Measurements from ENCODE around the gene NAV2. TPM values are rescaled to one million over a fixed set of nuclear protein-coding genes. Genes with fewer than 3 reads are reported as not detected.

Gene NAV2
- polyA plus RNA-seq, 3 donors, result not detected

- H3K4me1 Mint-ChIP-seq, result no peaks in the 10 kb centered on the region
- no peaks in the 10 kb centered on the region for H4K20me1 ChIP-seq (ENCODE audit: insufficient read depth, low read length)
- no peaks in the 10 kb centered on the region for H3K4me1 ChIP-seq (ENCODE audit: control insufficient read depth in 1 of 2, insufficient read depth in 2 of 2, low read length in 2 of 2)
- no peak overlapping the region for H2AFZ ChIP-seq (ENCODE audit: insufficient read depth, low read depth, low read length, poor library complexity, severe bottlenecking)
- H3K27me3 ChIP-seq (ENCODE audit: control insufficient read depth in 2 of 2, insufficient read depth in 2 of 2, low read length in 2 of 2), result no peaks in the 10 kb centered on the region
- no peaks in the 10 kb centered on the region for H3K36me3 ChIP-seq (replicated peaks in 1 of 2; ENCODE audit: control insufficient read depth in 1 of 2, insufficient read depth in 2 of 2, low read length in 2 of 2)
- peaks cover 0 to 2% (median 0%) of the 10 kb centered on the region in 7 donors for H3K9me3 Mint-ChIP-seq
- no peaks in the 10 kb centered on the region for H3K9me3 ChIP-seq (replicated peaks in 1 of 2; ENCODE audit: control insufficient read depth in 1 of 2, insufficient read depth in 1 of 2, low read length in 2 of 2)
- no peak overlapping the region for H3K27ac ChIP-seq (ENCODE audit: low read depth in 1 of 2, low read length in 2 of 2)
- 86% methylated on average over 1 of the region's 3 CpGs for WGBS (ENCODE audit: insufficient coverage)
- no peaks in the 10 kb centered on the region for H3K36me3 Mint-ChIP-seq
- no peak overlapping the region for H3K27ac Mint-ChIP-seq
- TF ChIP-seq CTCF (IDR thresholded peaks at IDR 0.05), result no peak
- no peak for DNase-seq
- intact Hi-C loops (cut with micrococcal nuclease), result no loop called here
- no peak overlapping the region for H3K4me2 ChIP-seq (replicated peaks; ENCODE audit: extremely low read depth, low read length, poor library complexity, severe bottlenecking)
- H3K4me3 ChIP-seq (replicated peaks in 1 of 3; ENCODE audit: low read depth in 2 of 3, low read length in 3 of 3), result no peak overlapping the region
- H3K9ac ChIP-seq (ENCODE audit: insufficient read depth, low read length, poor library complexity, severe bottlenecking), result no peak overlapping the region
- H3K79me2 ChIP-seq (ENCODE audit: insufficient read depth, low read length), result no peaks in the 10 kb centered on the region
- H3K27me3 Mint-ChIP-seq (ENCODE audit: low read depth in 3 of 3), result peaks cover 0 to 6% (median 6%) of the 10 kb centered on the region in 3 donors
- no peak overlapping the region for H3K4me3 Mint-ChIP-seq
Measured at GRCh38 chr11:19738124-19738523, 25.5 kb downstream of the NAV2 start.

GRCh38 chr11:19739872-19740271 lies 27.2 kb downstream of the NAV2 start:
- no peaks in the 10 kb centered on the region for H3K4me1 Mint-ChIP-seq
- TF ChIP-seq CTCF (IDR thresholded peaks at IDR 0.05), result no peak
- no peak overlapping the region for H3K27ac Mint-ChIP-seq
- H3K27me3 Mint-ChIP-seq (ENCODE audit: low read depth in 3 of 3), result peaks cover 0 to 6% (median 6%) of the 10 kb centered on the region in 3 donors
- H3K4me3 Mint-ChIP-seq, result no peak overlapping the region
- no peaks in the 10 kb centered on the region for H3K27me3 ChIP-seq (ENCODE audit: control insufficient read depth in 2 of 2, insufficient read depth in 2 of 2, low read length in 2 of 2)
- 100% methylated on average over 4 of the region's 4 CpGs for WGBS (ENCODE audit: insufficient coverage)
- H3K79me2 ChIP-seq (ENCODE audit: insufficient read depth, low read length), result no peaks in the 10 kb centered on the region
- no peak overlapping the region for H2AFZ ChIP-seq (ENCODE audit: insufficient read depth, low read depth, low read length, poor library complexity, severe bottlenecking)
- intact Hi-C loops (cut with micrococcal nuclease), result no loop called here
- H4K20me1 ChIP-seq (ENCODE audit: insufficient read depth, low read length), result no peaks in the 10 kb centered on the region
- H3K4me1 ChIP-seq (ENCODE audit: control insufficient read depth in 1 of 2, insufficient read depth in 2 of 2, low read length in 2 of 2), result no peaks in the 10 kb centered on the region
- no peak overlapping the region for H3K4me3 ChIP-seq (replicated peaks in 1 of 3; ENCODE audit: low read depth in 2 of 3, low read length in 3 of 3)
- H3K27ac ChIP-seq (ENCODE audit: low read depth in 1 of 2, low read length in 2 of 2), result no peak overlapping the region
- no peaks in the 10 kb centered on the region for H3K9me3 Mint-ChIP-seq
- no peak overlapping the region for H3K9ac ChIP-seq (ENCODE audit: insufficient read depth, low read length, poor library complexity, severe bottlenecking)
- DNase-seq, result no peak
- H3K36me3 Mint-ChIP-seq, result no peaks in the 10 kb centered on the region
- no peaks in the 10 kb centered on the region for H3K9me3 ChIP-seq (replicated peaks in 1 of 2; ENCODE audit: control insufficient read depth in 1 of 2, insufficient read depth in 1 of 2, low read length in 2 of 2)
- no peaks in the 10 kb centered on the region for H3K36me3 ChIP-seq (replicated peaks in 1 of 2; ENCODE audit: control insufficient read depth in 1 of 2, insufficient read depth in 2 of 2, low read length in 2 of 2)
- H3K4me2 ChIP-seq (replicated peaks; ENCODE audit: extremely low read depth, low read length, poor library complexity, severe bottlenecking), result no peak overlapping the region

Data from CD14-positive monocyte (primary cell).